HCT116 (cell line): ENCODE data around the gene FAM171A2.

ENCODE experiments used
- CTCF ChIP-seq, 3 experiments: fragments of 200-600 bp in 1 of 3; sonication (generic) in 1 of 3; IDR thresholded peaks in 2 of 3; conservative IDR thresholded peaks in 1 of 3; 2 replicates each; pipeline ENCODE4 v1.5.1; 2012 to 2017; ENCODE audit warnings: low read depth in 2 of 3, low read length in 2 of 3, antibody characterized with exemption in 1 of 3, borderline replicate concordance in 1 of 3, control low read depth in 1 of 3, mild to moderate bottlenecking in 1 of 3, mixed read lengths in 1 of 3, mixed run types in 1 of 3, moderate library complexity in 1 of 3; ENCODE audit not compliant: insufficient read depth in 1 of 3
- JUND ChIP-seq: IDR thresholded peaks from 2 replicates; pipeline ENCODE4 v1.6.1; 2012
- POLR2A ChIP-seq: IDR thresholded peaks from 2 replicates; pipeline ENCODE4 v1.7.0; 2011; ENCODE audit warnings: borderline replicate concordance; ENCODE audit not compliant: insufficient read depth, insufficient read length; ENCODE audit errors: extremely low read depth
- POLR2AphosphoS5 ChIP-seq: IDR thresholded peaks from 2 replicates; pipeline ENCODE4 v1.6.1; 2011; ENCODE audit warnings: mild to moderate bottlenecking, low read depth, low read length, moderate library complexity

- no peak for TF ChIP-seq CTCF (IDR thresholded peaks at IDR 0.05 in 2 of 3, conservative IDR thresholded peaks at IDR 0.05 in 1 of 3; ENCODE audit: borderline replicate concordance in 1 of 3, insufficient read depth in 1 of 3, low read depth in 2 of 3, low read length in 2 of 3)
- TF ChIP-seq POLR2A, result no peak
- no peak for TF ChIP-seq POLR2AphosphoS5
- TF ChIP-seq JUND, result no peak
These were observed 28.1 kb downstream of the FAM171A2 start for GRCh38 chr17:44335564-44335963.
